Measurements from ENCODE around the gene DAPK3.
A peak's percentile ranks its signal among the peaks of the same experiment; 100 is the strongest.

Gene DAPK3

GRCh38 chr19:3984584-3984907 is 13.6 kb upstream of the DAPK3 start:
- no peak overlapping the region for H2AK5ac ChIP-seq (ENCODE audit: low read length, severe bottlenecking)
- no peaks in the 10 kb centered on the region for H3K79me1 ChIP-seq (replicated peaks; ENCODE audit: low read length, poor library complexity, severe bottlenecking)
- DNase-seq, result no peak
- H3K14ac ChIP-seq (ENCODE audit: low read length in 2 of 2), result peak overlapping the region in 1 of 2 experiments; percentile 84
- H3K27ac ChIP-seq (ENCODE audit: low read length, poor library complexity, severe bottlenecking), result peak overlapping the region; percentile 85
- peak overlapping the region; percentile 58 to 90 for H3K4ac ChIP-seq (ENCODE audit: low read depth in 1 of 2, low read length in 2 of 2)
- H2AFZ ChIP-seq (ENCODE audit: low read depth, low read length), result no peak overlapping the region
- H3K18ac ChIP-seq (ENCODE audit: low read depth in 1 of 2, low read length in 2 of 2), result peak overlapping the region; percentile 88 to 97
- H4K8ac ChIP-seq (ENCODE audit: low read length), result no peak overlapping the region
- peak overlapping the region; percentile 88 for H4K91ac ChIP-seq (ENCODE audit: low read length)
- no peak overlapping the region for H2BK120ac ChIP-seq (ENCODE audit: low read depth, low read length)
- H3K4me3 ChIP-seq (ENCODE audit: insufficient read depth in 1 of 2, low read depth in 1 of 2, low read length in 2 of 2), result peak overlapping the region; percentile 93 to 95
- peaks cover 37% of the 10 kb centered on the region for H3K4me1 ChIP-seq (ENCODE audit: control insufficient read depth, insufficient read depth, low read depth, low read length)
- no peak overlapping the region for H2BK15ac ChIP-seq (ENCODE audit: low read depth, poor library complexity, severe bottlenecking)
- H3K27me3 ChIP-seq (ENCODE audit: control insufficient read depth in 1 of 2, insufficient read depth in 1 of 2, low read length in 2 of 2), result no peaks in the 10 kb centered on the region
- no peak overlapping the region for H2BK12ac ChIP-seq (ENCODE audit: low read length in 2 of 2)
- peaks cover 48 to 50% of the 10 kb centered on the region in 2 experiments for H3K36me3 ChIP-seq (ENCODE audit: control insufficient read depth in 1 of 2, insufficient read depth in 2 of 2, low read depth in 1 of 2, low read length in 2 of 2)
- no peaks in the 10 kb centered on the region for H3K9me3 ChIP-seq (ENCODE audit: control insufficient read depth, low read length)
- H2BK5ac ChIP-seq (ENCODE audit: low read depth, low read length, poor library complexity, severe bottlenecking), result no peak overlapping the region
- peak overlapping the region; percentile 96 for H3K9ac ChIP-seq (ENCODE audit: low read length)
- H3K4me2 ChIP-seq (ENCODE audit: low read length, poor library complexity, severe bottlenecking), result peak overlapping the region; percentile 67
- WGBS, result 1% methylated on average over 7 of the region's 10 CpGs
- H3K23ac ChIP-seq (ENCODE audit: low read length in 2 of 2), result peak overlapping the region in 1 of 2 experiments; percentile 15

GRCh38 chr19:3983936-3984583 is 13.2 kb upstream of the DAPK3 start:
- Histone ChIP-seq H4K91ac (ENCODE audit: low read length) (no peak overlapping the region), H2BK12ac (ENCODE audit: low read length in 2 of 2) (no peak overlapping the region), H3K18ac (ENCODE audit: low read depth in 1 of 2, low read length in 2 of 2) (peak overlapping the region in 1 of 2 experiments; percentile 40), H3K79me1 (replicated peaks; ENCODE audit: low read length, poor library complexity, severe bottlenecking) (no peaks in the 10 kb centered on the region), H3K14ac (ENCODE audit: low read length in 2 of 2) (peak overlapping the region in 1 of 2 experiments; percentile 57), H2AFZ (ENCODE audit: low read depth, low read length) (no peak overlapping the region), H3K4me1 (ENCODE audit: control insufficient read depth, insufficient read depth, low read depth, low read length) (peaks cover 40% of the 10 kb centered on the region), H3K23ac (ENCODE audit: low read length in 2 of 2) (peak overlapping the region in 1 of 2 experiments; percentile 46), H3K36me3 (ENCODE audit: control insufficient read depth in 1 of 2, insufficient read depth in 2 of 2, low read depth in 1 of 2, low read length in 2 of 2) (peaks cover 53 to 55% of the 10 kb centered on the region in 2 experiments), H3K27ac (ENCODE audit: low read length, poor library complexity, severe bottlenecking) (peak overlapping the region; percentile 38), H3K9ac (ENCODE audit: low read length) (peak overlapping the region; percentile 96), H3K4me2 (ENCODE audit: low read length, poor library complexity, severe bottlenecking) (peak overlapping the region; percentile 60), H4K8ac (ENCODE audit: low read length) (no peak overlapping the region), H2AK5ac (ENCODE audit: low read length, severe bottlenecking) (no peak overlapping the region), H2BK15ac (ENCODE audit: low read depth, poor library complexity, severe bottlenecking) (no peak overlapping the region), H3K4me3 (ENCODE audit: insufficient read depth in 1 of 2, low read depth in 1 of 2, low read length in 2 of 2) (peak overlapping the region; percentile 93 to 95), H3K4ac (ENCODE audit: low read depth in 1 of 2, low read length in 2 of 2) (no peak overlapping the region), H3K9me3 (ENCODE audit: control insufficient read depth, low read length) (no peaks in the 10 kb centered on the region), H2BK5ac (ENCODE audit: low read depth, low read length, poor library complexity, severe bottlenecking) (no peak overlapping the region), H3K27me3 (ENCODE audit: control insufficient read depth in 1 of 2, insufficient read depth in 1 of 2, low read length in 2 of 2) (no peaks in the 10 kb centered on the region), H2BK120ac (ENCODE audit: low read depth, low read length) (no peak overlapping the region)
- peak; percentile 52 for DNase-seq
- 33% methylated on average over 30 of the region's 30 CpGs for WGBS

GRCh38 chr19:3983542-3983914 is 12.6 kb upstream of the DAPK3 start:
- DNase-seq, result no peak
- no peak overlapping the region for H2BK15ac ChIP-seq (ENCODE audit: low read depth, poor library complexity, severe bottlenecking)
- H2BK12ac ChIP-seq (ENCODE audit: low read length in 2 of 2), result no peak overlapping the region
- no peak overlapping the region for H2AFZ ChIP-seq (ENCODE audit: low read depth, low read length)
- no peak overlapping the region for H4K91ac ChIP-seq (ENCODE audit: low read length)
- peak overlapping the region; percentile 96 for H3K9ac ChIP-seq (ENCODE audit: low read length)
- no peak overlapping the region for H2BK120ac ChIP-seq (ENCODE audit: low read depth, low read length)
- peak overlapping the region; percentile 93 to 95 for H3K4me3 ChIP-seq (ENCODE audit: insufficient read depth in 1 of 2, low read depth in 1 of 2, low read length in 2 of 2)
- H2AK5ac ChIP-seq (ENCODE audit: low read length, severe bottlenecking), result no peak overlapping the region
- no peaks in the 10 kb centered on the region for H3K9me3 ChIP-seq (ENCODE audit: control insufficient read depth, low read length)
- peak overlapping the region; percentile 31 for H3K27ac ChIP-seq (ENCODE audit: low read length, poor library complexity, severe bottlenecking)
- no peak overlapping the region for H2BK5ac ChIP-seq (ENCODE audit: low read depth, low read length, poor library complexity, severe bottlenecking)
- H3K27me3 ChIP-seq (ENCODE audit: control insufficient read depth in 1 of 2, insufficient read depth in 1 of 2, low read length in 2 of 2), result no peaks in the 10 kb centered on the region
- 84% methylated on average over 7 of the region's 7 CpGs for WGBS
- peaks cover 58% of the 10 kb centered on the region in 2 experiments for H3K36me3 ChIP-seq (ENCODE audit: control insufficient read depth in 1 of 2, insufficient read depth in 2 of 2, low read depth in 1 of 2, low read length in 2 of 2)
- no peaks in the 10 kb centered on the region for H3K79me1 ChIP-seq (replicated peaks; ENCODE audit: low read length, poor library complexity, severe bottlenecking)
- H4K8ac ChIP-seq (ENCODE audit: low read length), result no peak overlapping the region
- no peak overlapping the region for H3K14ac ChIP-seq (ENCODE audit: low read length in 2 of 2)
- H3K4me1 ChIP-seq (ENCODE audit: control insufficient read depth, insufficient read depth, low read depth, low read length), result peaks cover 40% of the 10 kb centered on the region
- no peak overlapping the region for H3K4ac ChIP-seq (ENCODE audit: low read depth in 1 of 2, low read length in 2 of 2)
- H3K4me2 ChIP-seq (ENCODE audit: low read length, poor library complexity, severe bottlenecking), result peak overlapping the region; percentile 60
- no peak overlapping the region for H3K23ac ChIP-seq (ENCODE audit: low read length in 2 of 2)
- no peak overlapping the region for H3K18ac ChIP-seq (ENCODE audit: low read depth in 1 of 2, low read length in 2 of 2)

GRCh38 chr19:3982701-3983541 is 12.0 kb upstream of the DAPK3 start:
- Histone ChIP-seq H3K27me3 (ENCODE audit: control insufficient read depth in 1 of 2, insufficient read depth in 1 of 2, low read length in 2 of 2) (no peaks in the 10 kb centered on the region), H2AFZ (ENCODE audit: low read depth, low read length) (no peak overlapping the region), H3K9ac (ENCODE audit: low read length) (peak overlapping the region; percentile 96), H2BK12ac (ENCODE audit: low read length in 2 of 2) (no peak overlapping the region), H3K4ac (ENCODE audit: low read depth in 1 of 2, low read length in 2 of 2) (no peak overlapping the region), H3K14ac (ENCODE audit: low read length in 2 of 2) (no peak overlapping the region), H3K4me1 (ENCODE audit: control insufficient read depth, insufficient read depth, low read depth, low read length) (peaks cover 40% of the 10 kb centered on the region), H3K36me3 (ENCODE audit: control insufficient read depth in 1 of 2, insufficient read depth in 2 of 2, low read depth in 1 of 2, low read length in 2 of 2) (peaks cover 63 to 64% of the 10 kb centered on the region in 2 experiments), H2BK5ac (ENCODE audit: low read depth, low read length, poor library complexity, severe bottlenecking) (no peak overlapping the region), H3K18ac (ENCODE audit: low read depth in 1 of 2, low read length in 2 of 2) (no peak overlapping the region), H4K91ac (ENCODE audit: low read length) (no peak overlapping the region), H2BK15ac (ENCODE audit: low read depth, poor library complexity, severe bottlenecking) (no peak overlapping the region), H3K4me2 (ENCODE audit: low read length, poor library complexity, severe bottlenecking) (peak overlapping the region; percentile 60), H3K27ac (ENCODE audit: low read length, poor library complexity, severe bottlenecking) (no peak overlapping the region), H3K79me1 (replicated peaks; ENCODE audit: low read length, poor library complexity, severe bottlenecking) (no peaks in the 10 kb centered on the region), H3K9me3 (ENCODE audit: control insufficient read depth, low read length) (no peaks in the 10 kb centered on the region), H4K8ac (ENCODE audit: low read length) (no peak overlapping the region), H3K23ac (ENCODE audit: low read length in 2 of 2) (no peak overlapping the region), H3K4me3 (ENCODE audit: insufficient read depth in 1 of 2, low read depth in 1 of 2, low read length in 2 of 2) (peak overlapping the region in 1 of 2 experiments; percentile 95), H2AK5ac (ENCODE audit: low read length, severe bottlenecking) (no peak overlapping the region), H2BK120ac (ENCODE audit: low read depth, low read length) (no peak overlapping the region)
- DNase-seq, result peak; percentile 74
- WGBS, result 90% methylated on average over 40 of the region's 40 CpGs

All from mesenchymal stem cell (in vitro differentiated cells and primary cell).